K562 (cell line): ENCODE data around the gene FGR. TPM values are rescaled to one million over a fixed set of nuclear protein-coding genes. Genes with fewer than 3 reads are reported as not detected.

ENCODE experiments used
- ATAC-seq: fragments of 200-7000 bp; cut with Tn5 transposase; 3 replicates; pipeline ENCODE4 v1.9.1; 2020; ENCODE audit warnings: moderate library complexity
- BruUV-seq: library from RNA; stranded (reverse); fragments of 400-500 nt; replicated peaks from 2 replicates; lab custom pipeline; 2021; lab: Mats Ljungman, UMichigan
- CTCF ChIA-PET: fragments of 300-600 bp; formaldehyde crosslinking; extraction: SDS; loops from one replicate; lab custom pipeline; 2021; ENCODE audit warnings: low intra/inter-chr PET ratio; lab: Yijun Ruan, JAX
- POLR2A ChIA-PET: fragments of 300-600, 350-650 bp; sonication (Branson Sonifier 250); formaldehyde crosslinking; extraction: SDS; loops from one replicate; lab custom pipeline; 2021; ENCODE audit warnings: antibody characterized with exemption, inconsistent platforms; lab: Yijun Ruan, JAX
- DNase-seq, 4 experiments: peaks; one replicate each; pipeline versions ENCODE4 v3.0.0 to v3.0.0-alpha.2; 2011 to 2018; ENCODE audit warnings: low spot score in 3 of 4, mixed read lengths in 3 of 4; ENCODE audit errors: extremely low read depth in 1 of 4
- FAIRE-seq: peaks from 2 replicates; lab custom pipeline; 2011; peaks lifted over from hg19 to GRCh38; lab: Jason Lieb, UNC
- H2AFZ ChIP-seq: 2 replicates; pipeline ENCODE4 v1.6.0; 2011; ENCODE audit warnings: low read depth, low read length, control low read depth, inconsistent platforms
- H3K27ac ChIP-seq: fragments of 200-600 bp; 3 replicates; pipeline ENCODE4 v1.8.0; 2011; ENCODE audit warnings: low read depth, mild to moderate bottlenecking, control low read depth, inconsistent platforms, low read length, moderate library complexity, mixed read lengths; ENCODE audit errors: extremely low read depth
- H3K27me3 ChIP-seq, 2 experiments: fragments of 300-600 bp in 1 of 2; 2 replicates in 1 of 2; 3 replicates in 1 of 2; pipeline versions ENCODE4 v1.6.0 to v1.8.0; 2011; ENCODE audit warnings: inconsistent platforms in 2 of 2, low read length in 2 of 2, mild to moderate bottlenecking in 1 of 2, mixed read lengths in 1 of 2, moderate library complexity in 1 of 2; ENCODE audit not compliant: control insufficient read depth in 2 of 2, insufficient read depth in 2 of 2
- H3K36me3 ChIP-seq: fragments of 300-600 bp; 3 replicates; pipeline ENCODE4 v1.8.0; 2011; ENCODE audit warnings: mild to moderate bottlenecking, low read length, inconsistent platforms; ENCODE audit not compliant: control insufficient read depth, insufficient read depth
- H3K4me1 ChIP-seq, 2 experiments: fragments of 200-600 bp in 1 of 2; replicated peaks in 1 of 2; 2 replicates in 1 of 2; 3 replicates in 1 of 2; pipeline versions ENCODE4 v1.5.1 to v1.8.0; 2011; ENCODE audit warnings: inconsistent platforms in 2 of 2, low read length in 2 of 2, mild to moderate bottlenecking in 1 of 2, mixed read lengths in 1 of 2, moderate library complexity in 1 of 2; ENCODE audit not compliant: control insufficient read depth in 2 of 2, insufficient read depth in 2 of 2
- H3K4me2 ChIP-seq: 2 replicates; pipeline ENCODE4 v1.6.1; 2011; ENCODE audit warnings: low read length, control low read depth, inconsistent platforms, mixed read lengths; ENCODE audit not compliant: insufficient read depth
- H3K4me3 ChIP-seq: fragments of 200-600 bp; sonication (generic), shearing (Covaris generic); 2 replicates; pipeline ENCODE4 v1.5.1; 2016; ENCODE audit warnings: control low read depth, inconsistent platforms
- H3K79me2 ChIP-seq: fragments of 200-600 bp; 3 replicates; pipeline ENCODE4 v1.8.0; 2011; ENCODE audit warnings: low read length, inconsistent platforms; ENCODE audit not compliant: control insufficient read depth, insufficient read depth
- H3K9ac ChIP-seq, 2 experiments: 2 replicates each; pipeline versions ENCODE4 v1.6.0 to v1.6.1; 2011; ENCODE audit warnings: low read depth in 2 of 2, low read length in 2 of 2, control low read depth in 1 of 2, inconsistent platforms in 1 of 2, mild to moderate bottlenecking in 1 of 2, mixed read lengths in 1 of 2; ENCODE audit not compliant: insufficient read depth in 1 of 2
- H3K9me1 ChIP-seq: one replicate; pipeline ENCODE4 v1.6.0; 2011; ENCODE audit warnings: inconsistent platforms, mild to moderate bottlenecking, low read length, moderate library complexity; ENCODE audit not compliant: control insufficient read depth, insufficient read depth
- H3K9me3 ChIP-seq: replicated peaks from 2 replicates; pipeline ENCODE4 v1.5.1; 2011; ENCODE audit warnings: low read depth, low read length, inconsistent platforms; ENCODE audit not compliant: control insufficient read depth, insufficient read depth
- H4K20me1 ChIP-seq: replicated peaks from 2 replicates; pipeline ENCODE4 v1.6.1; 2011; ENCODE audit warnings: low read length, inconsistent platforms, mixed read lengths; ENCODE audit not compliant: control insufficient read depth, insufficient read depth
- ARID1B ChIP-seq: fragments of 450-650 bp; IDR thresholded peaks from 2 replicates; pipeline ENCODE4 v1.6.1; 2016; ENCODE audit warnings: antibody characterized with exemption, mild to moderate bottlenecking, inconsistent platforms
- CTBP1 ChIP-seq: fragments of 450-650 bp; IDR thresholded peaks from 2 replicates; pipeline ENCODE4 v1.6.1; 2016; ENCODE audit warnings: borderline replicate concordance
- HDAC2 ChIP-seq: fragments of 450-650 bp; IDR thresholded peaks from 2 replicates; pipeline ENCODE4 v1.6.1; 2016; ENCODE audit warnings: mild to moderate bottlenecking
- NRF1 ChIP-seq, 2 experiments: fragments of 450-650 bp; IDR thresholded peaks in 1 of 2; conservative IDR thresholded peaks in 1 of 2; 2 replicates each; pipeline ENCODE4 v1.6.1; 2014; ENCODE audit warnings: mild to moderate bottlenecking in 2 of 2
- STAG1 ChIP-seq: sonication (generic); formaldehyde crosslinking; IDR thresholded peaks from 2 replicates; pipeline ENCODE4 v1.5.0; 2020; ENCODE audit warnings: missing genetic modification reagents, borderline replicate concordance
- ZBTB12 ChIP-seq: fragments of 250-450 bp; sonication (Bioruptor Pico); IDR thresholded peaks from 2 replicates; pipeline ENCODE4 v1.4.0; 2020
- ZNF395 ChIP-seq: fragments of 200-800 bp; sonication (Bioruptor generic); IDR thresholded peaks from 2 replicates; pipeline ENCODE4 v1.6.1; 2017; ENCODE audit warnings: missing genetic modification characterization, missing compliant biosample characterization
- ZNF766 ChIP-seq: fragments of 200-800 bp; sonication (Bioruptor generic); conservative IDR thresholded peaks from 2 replicates; pipeline ENCODE4 v1.6.1; 2016; ENCODE audit warnings: missing genetic modification characterization, missing compliant biosample characterization
- WGBS: fragments of 100-300 bp; shearing (Covaris generic); methylation state at CpG from one replicate; pipeline ENCODE4 v1.1.6; 2016; ENCODE audit warnings: low coverage, mixed read lengths; ENCODE audit not compliant: insufficient coverage; ENCODE audit errors: missing lambda C conversion rate; 5-methylcytosine and 5-hydroxymethylcytosine counted together
- in situ Hi-C: fragments of 300-500 bp; cut with MboI; formaldehyde crosslinking; loops from 4 replicates; pipeline ENCODE4 v1.15.0; 2018; ENCODE audit warnings: inconsistent platforms, mixed read lengths
- intact Hi-C: fragments of 100-400 bp; cut with micrococcal nuclease; formaldehyde crosslinking; loops from 2 replicates; pipeline ENCODE4 v1.14.2; 2022
- polyA plus RNA-seq, 8 experiments: library from polyadenylated mRNA; depleted of rRNA in 4 of 8; stranded (reverse) in 5 of 8; unstranded in 3 of 8; fragments of >200 nt; fragmentation: Nextera tagmentation in 2 of 8; fragmentation: Illumina TruSeq in 1 of 8; extraction: Ambion mirVana in 2 of 8; extraction: Trizol in 1 of 8; gene quantifications; 2 replicates each; pipeline versions ENCODE4 v1.2.1 to v1.2.3, GENCODE V29; 2011 to 2014; ENCODE audit warnings: inconsistent platforms in 1 of 8, missing spikeins in 1 of 8
- total RNA-seq, 7 experiments: library from RNA; depleted of rRNA in 6 of 7; stranded (reverse); fragments of >200 nt in 6 of 7; fragmentation: Illumina TruSeq in 2 of 7; extraction: Trizol in 2 of 7; gene quantifications; 2 replicates each; pipeline versions ENCODE4 v1.2.1 to v1.2.3, GENCODE V29; 2011 to 2021; ENCODE audit warnings: low replicate concordance in 1 of 7
- TF ChIP-seq, protein P1 (sequence below): fragments of 450-650 bp; IDR thresholded peaks from 2 replicates; pipeline ENCODE4 v1.6.1; 2016; ENCODE audit warnings: low read depth

FGR gene
- total and polyA plus RNA-seq, 9 of the 15 experiments (the other 6 are each of a cell fraction or from before 2014, with no cell fraction given) = 0.04 to 0.11 TPM; not detected in 7

GRCh38 chr1:27658951-27659496 is 24.0 kb upstream of the FGR start:
- peak overlapping the region; percentile 71 for H3K4me2 ChIP-seq
- in situ Hi-C loops (no loop called here), intact Hi-C loops (no loop called here)
- H3K36me3 ChIP-seq = no peaks in the 10 kb centered on the region
- BruUV-seq = no TSS peak
- no peaks in the 10 kb centered on the region for H3K9me3 ChIP-seq
- H3K4me1 ChIP-seq = peaks cover 32 to 34% of the 10 kb centered on the region in 2 experiments
- H3K27ac ChIP-seq = no peak overlapping the region; the same call in 2 of the 3 replicates
- no peaks in the 10 kb centered on the region for H3K79me2 ChIP-seq
- H3K9me1 ChIP-seq = no peaks in the 10 kb centered on the region
- peak overlapping the region; percentile 46 for H3K4me3 ChIP-seq
- H3K27me3 ChIP-seq = no peaks in the 10 kb centered on the region
- FAIRE-seq = no peak
- peak in 1 of 4 experiments; percentile 56 for DNase-seq
- H3K9ac ChIP-seq = peak overlapping the region; percentile 18 to 42; a peak in 1 of 4 replicates
- peak overlapping the region; percentile 69 for H2AFZ ChIP-seq
- no peak; the same call in 2 of the 3 replicates for ATAC-seq
- H4K20me1 ChIP-seq = no peaks in the 10 kb centered on the region
- CTCF ChIA-PET = interaction anchor here (1.2 to 8.3 kb wide), 2 partner anchors 45 to 51 kb away, joined by 3 to 157 read pairs; no protein-coding TSS in a partner anchor
- 39% methylated on average over 7 of the region's 7 CpGs for WGBS
- POLR2A ChIA-PET = interaction anchor here (0.5 to 1.2 kb wide), 4 partner anchors 9 to 711 kb away, joined by 3 to 6 read pairs (median 3); no protein-coding TSS in a partner anchor
- TF ChIP-seq NRF1 (conservative IDR thresholded peaks at IDR 0.05 in 1 of 2, IDR thresholded peaks at IDR 0.05 in 1 of 2) = 0 out of 4 replicates have a peak, but pooled peaks of 1 of the 2 experiments have one; percentile 10
- TF ChIP-seq ZNF395 (CRISPR knock-in tag) = 0 out of 2 replicates have a peak, but pooled peaks have one; percentile 8
- no peak for TF ChIP-seq ZNF766 (CRISPR knock-in tag)
- 0 out of 2 replicates have a peak, but pooled peaks have one; percentile 25 for TF ChIP-seq HDAC2
- 0 out of 2 replicates have a peak, but pooled peaks have one; percentile 8 for TF ChIP-seq ARID1B
- peak; percentile 14; the same call in 1 of the 2 replicates for TF ChIP-seq STAG1 (CRISPR knock-in tag)
- TF ChIP-seq ZBTB12 (CRISPR knock-in tag) = no peak
- TF ChIP-seq, protein P1, sequence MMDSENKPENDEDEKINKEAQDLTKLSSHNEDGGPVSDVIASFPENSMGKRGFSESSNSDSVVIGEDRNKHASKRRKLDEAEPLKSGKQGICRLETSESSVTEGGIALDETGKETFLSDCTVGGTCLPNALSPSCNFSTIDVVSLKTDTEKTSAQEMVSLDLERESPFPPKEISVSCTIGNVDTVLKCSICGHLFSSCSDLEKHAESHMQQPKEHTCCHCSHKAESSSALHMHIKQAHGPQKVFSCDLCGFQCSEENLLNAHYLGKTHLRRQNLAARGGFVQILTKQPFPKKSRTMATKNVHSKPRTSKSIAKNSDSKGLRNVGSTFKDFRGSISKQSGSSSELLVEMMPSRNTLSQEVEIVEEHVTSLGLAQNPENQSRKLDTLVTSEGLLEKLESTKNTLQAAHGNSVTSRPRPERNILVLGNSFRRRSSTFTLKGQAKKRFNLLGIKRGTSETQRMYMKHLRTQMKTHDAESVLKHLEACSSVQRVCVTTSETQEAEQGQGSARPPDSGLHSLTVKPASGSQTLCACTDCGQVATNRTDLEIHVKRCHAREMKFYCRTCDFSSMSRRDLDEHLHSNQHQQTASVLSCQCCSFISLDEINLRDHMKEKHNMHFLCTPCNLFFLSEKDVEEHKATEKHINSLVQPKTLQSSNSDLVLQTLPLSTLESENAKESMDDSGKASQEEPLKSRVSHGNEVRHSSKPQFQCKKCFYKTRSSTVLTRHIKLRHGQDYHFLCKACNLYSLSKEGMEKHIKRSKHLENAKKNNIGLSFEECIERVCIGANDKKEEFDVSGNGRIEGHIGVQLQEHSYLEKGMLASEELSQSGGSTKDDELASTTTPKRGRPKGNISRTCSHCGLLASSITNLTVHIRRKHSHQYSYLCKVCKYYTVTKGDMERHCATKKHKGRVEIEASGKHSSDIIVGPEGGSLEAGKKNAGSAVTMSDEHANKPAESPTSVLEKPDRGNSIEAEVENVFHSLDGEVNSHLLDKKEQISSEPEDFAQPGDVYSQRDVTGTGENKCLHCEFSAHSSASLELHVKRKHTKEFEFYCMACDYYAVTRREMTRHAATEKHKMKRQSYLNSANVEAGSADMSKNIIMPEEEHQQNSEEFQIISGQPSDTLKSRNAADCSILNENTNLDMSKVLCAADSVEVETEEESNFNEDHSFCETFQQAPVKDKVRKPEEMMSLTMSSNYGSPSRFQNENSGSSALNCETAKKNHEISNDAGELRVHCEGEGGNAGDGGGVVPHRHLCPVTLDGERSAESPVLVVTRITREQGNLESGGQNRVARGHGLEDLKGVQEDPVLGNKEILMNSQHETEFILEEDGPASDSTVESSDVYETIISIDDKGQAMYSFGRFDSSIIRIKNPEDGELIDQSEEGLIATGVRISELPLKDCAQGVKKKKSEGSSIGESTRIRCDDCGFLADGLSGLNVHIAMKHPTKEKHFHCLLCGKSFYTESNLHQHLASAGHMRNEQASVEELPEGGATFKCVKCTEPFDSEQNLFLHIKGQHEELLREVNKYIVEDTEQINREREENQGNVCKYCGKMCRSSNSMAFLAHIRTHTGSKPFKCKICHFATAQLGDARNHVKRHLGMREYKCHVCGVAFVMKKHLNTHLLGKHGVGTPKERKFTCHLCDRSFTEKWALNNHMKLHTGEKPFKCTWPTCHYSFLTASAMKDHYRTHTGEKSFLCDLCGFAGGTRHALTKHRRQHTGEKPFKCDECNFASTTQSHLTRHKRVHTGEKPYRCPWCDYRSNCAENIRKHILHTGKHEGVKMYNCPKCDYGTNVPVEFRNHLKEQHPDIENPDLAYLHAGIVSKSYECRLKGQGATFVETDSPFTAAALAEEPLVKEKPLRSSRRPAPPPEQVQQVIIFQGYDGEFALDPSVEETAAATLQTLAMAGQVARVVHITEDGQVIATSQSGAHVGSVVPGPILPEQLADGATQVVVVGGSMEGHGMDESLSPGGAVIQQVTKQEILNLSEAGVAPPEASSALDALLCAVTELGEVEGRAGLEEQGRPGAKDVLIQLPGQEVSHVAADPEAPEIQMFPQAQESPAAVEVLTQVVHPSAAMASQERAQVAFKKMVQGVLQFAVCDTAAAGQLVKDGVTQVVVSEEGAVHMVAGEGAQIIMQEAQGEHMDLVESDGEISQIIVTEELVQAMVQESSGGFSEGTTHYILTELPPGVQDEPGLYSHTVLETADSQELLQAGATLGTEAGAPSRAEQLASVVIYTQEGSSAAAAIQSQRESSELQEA = no peak
- TF ChIP-seq CTBP1 = 0 out of 2 replicates have a peak, but pooled peaks have one; percentile 10
